Fibroblast of mammary gland (primary cell): ENCODE results near the gene ERCC1.

ENCODE experiments used
- DNase-seq: peaks from one replicate; pipeline ENCODE4 v3.0.0-alpha.2; 2010; ENCODE audit warnings: low read depth
- H3K4me3 ChIP-seq: 2 replicates; pipeline ENCODE4 v1.5.1; 2011; ENCODE audit warnings: low read depth, mild to moderate bottlenecking, low read length, moderate library complexity; ENCODE audit not compliant: control insufficient read depth
- CTCF ChIP-seq: conservative IDR thresholded peaks from 2 replicates; pipeline ENCODE4 v1.5.1; 2011; ENCODE audit warnings: low read depth, low read length, inconsistent platforms; ENCODE audit not compliant: control insufficient read depth, insufficient read depth

Gene ERCC1

GRCh38 chr19:45376045-45376724, 47.5 kb downstream of the ERCC1 start:
- H3K4me3 ChIP-seq, result no peak overlapping the region
- peak; percentile 88 for DNase-seq
- no peak for TF ChIP-seq CTCF

- H3K4me3 ChIP-seq, result peak within 1 kb of the TSS; percentile 76
- TF ChIP-seq CTCF, result no peak
These were observed 53.1 kb downstream of the ERCC1 start, which contains the start of gene ERCC2 for GRCh38 chr19:45370410-45371204. TSS of gene ERCC2 (minus strand) at chr19:45370573. CDS start at chr19:45370540, 33 bp downstream.

GRCh38 chr19:45368737-45369340, 54.9 kb downstream of the ERCC1 start:
- no peak for DNase-seq
- H3K4me3 ChIP-seq, result no peak overlapping the region
- no peak for TF ChIP-seq CTCF

More at GRCh38 chr19:45370410-45371204, 53.1 kb downstream of the ERCC1 start, which contains the start of gene ERCC2:
- DNase-seq, result peak; percentile 99

GRCh38 chr19:45368127-45368526, 55.6 kb downstream of the ERCC1 start:
- no peak for TF ChIP-seq CTCF
- no peak overlapping the region for H3K4me3 ChIP-seq
- DNase-seq, result no peak

GRCh38 chr19:45364696-45365095, 59.0 kb downstream of the ERCC1 start:
- TF ChIP-seq CTCF, result no peak
- no peak for DNase-seq
- H3K4me3 ChIP-seq, result no peak overlapping the region

- no peak overlapping the region for H3K4me3 ChIP-seq
These were observed 59.8 kb downstream of the ERCC1 start for GRCh38 chr19:45363861-45364459.

More at GRCh38 chr19:45363861-45364459, 59.8 kb downstream of the ERCC1 start:
- no peak for TF ChIP-seq CTCF
- DNase-seq, result no peak
